ENCODE measurements around the gene C10orf95.

DNA sequence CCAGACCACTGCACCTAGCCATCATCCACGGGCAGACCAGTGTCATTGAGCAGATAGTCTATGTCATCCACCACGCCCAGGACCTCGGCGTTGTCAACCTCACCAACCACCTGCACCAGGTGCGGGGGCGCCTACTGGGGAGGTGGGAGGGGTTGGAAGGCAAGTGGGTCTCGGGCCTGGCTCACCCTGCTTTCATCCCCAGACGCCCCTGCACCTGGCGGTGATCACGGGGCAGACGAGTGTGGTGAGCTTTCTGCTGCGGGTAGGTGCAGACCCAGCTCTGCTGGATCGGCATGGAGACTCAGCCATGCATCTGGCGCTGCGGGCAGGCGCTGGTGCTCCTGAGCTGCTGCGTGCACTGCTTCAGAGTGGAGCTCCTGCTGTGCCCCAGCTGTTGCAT lies 51.3 kb downstream of the C10orf95 start:
- TF ChIP-seq CTCF (IDR thresholded peaks at IDR 0.05) (no peak), POLR2A (IDR thresholded peaks at IDR 0.05) (no peak)
